ENCODE data around the gene SLC9A3. TPM values are rescaled to one million over a fixed set of nuclear protein-coding genes. Genes with fewer than 3 reads are reported as not detected.

The SLC9A3 gene
- total RNA-seq, 1 donor from 2014 or later, result 9.9 TPM

GRCh38 chr5:434443-435146, 89.7 kb downstream of the SLC9A3 start:
- no peak for TF ChIP-seq CTCF (IDR thresholded peaks at IDR 0.05)
- Histone ChIP-seq H3K4me1 (no peaks in the 10 kb centered on the region), H3K27ac (no peak overlapping the region), H3K9me3 (no peaks in the 10 kb centered on the region), H3K4me3 (no peak overlapping the region), H3K27me3 (no peaks in the 10 kb centered on the region), H3K36me3 (no peaks in the 10 kb centered on the region)
- DNase-seq (ENCODE audit: low spot score in 2 of 2), result peak in 1 of 2 donors; percentile 37
- intact Hi-C loops (cut with DNase I), result no loop called here

- Histone ChIP-seq H3K27ac (no peak overlapping the region), H3K4me3 (no peak overlapping the region), H3K9me3 (no peaks in the 10 kb centered on the region), H3K27me3 (no peaks in the 10 kb centered on the region), H3K4me1 (no peaks in the 10 kb centered on the region), H3K36me3 (no peaks in the 10 kb centered on the region)
- TF ChIP-seq CTCF (IDR thresholded peaks at IDR 0.05), result no peak
- intact Hi-C loops (cut with DNase I), result no loop called here
- DNase-seq (ENCODE audit: low spot score in 2 of 2), result peak in 1 of 2 donors; percentile 40
Observed at GRCh38 chr5:433836-434235, 90.4 kb downstream of the SLC9A3 start.

GRCh38 chr5:432928-433791, 91.1 kb downstream of the SLC9A3 start:
- no peak for TF ChIP-seq CTCF (IDR thresholded peaks at IDR 0.05)

GRCh38 chr5:432201-432927, 91.9 kb downstream of the SLC9A3 start:
- intact Hi-C loops (cut with DNase I), result no loop called here
- H3K36me3 ChIP-seq, result no peaks in the 10 kb centered on the region
- DNase-seq (ENCODE audit: low spot score in 2 of 2), result peak in 1 of 2 donors; percentile 48

More at GRCh38 chr5:432928-433791, 91.1 kb downstream of the SLC9A3 start:
- Histone ChIP-seq H3K36me3 (no peaks in the 10 kb centered on the region), H3K27ac (no peak overlapping the region), H3K27me3 (no peaks in the 10 kb centered on the region), H3K4me1 (no peaks in the 10 kb centered on the region), H3K9me3 (no peaks in the 10 kb centered on the region), H3K4me3 (no peak overlapping the region)
- peak in 1 of 2 donors; percentile 56 for DNase-seq (ENCODE audit: low spot score in 2 of 2)
- intact Hi-C loops (cut with DNase I), result no loop called here

More at GRCh38 chr5:432201-432927, 91.9 kb downstream of the SLC9A3 start:
- H3K27me3 ChIP-seq, result no peaks in the 10 kb centered on the region
- TF ChIP-seq CTCF (IDR thresholded peaks at IDR 0.05), result no peak
- H3K27ac ChIP-seq, result no peak overlapping the region
- no peaks in the 10 kb centered on the region for H3K9me3 ChIP-seq
- H3K4me1 ChIP-seq, result no peaks in the 10 kb centered on the region
- no peak overlapping the region for H3K4me3 ChIP-seq
